ENCODE measurements around the gene IL17RC.

DNA sequence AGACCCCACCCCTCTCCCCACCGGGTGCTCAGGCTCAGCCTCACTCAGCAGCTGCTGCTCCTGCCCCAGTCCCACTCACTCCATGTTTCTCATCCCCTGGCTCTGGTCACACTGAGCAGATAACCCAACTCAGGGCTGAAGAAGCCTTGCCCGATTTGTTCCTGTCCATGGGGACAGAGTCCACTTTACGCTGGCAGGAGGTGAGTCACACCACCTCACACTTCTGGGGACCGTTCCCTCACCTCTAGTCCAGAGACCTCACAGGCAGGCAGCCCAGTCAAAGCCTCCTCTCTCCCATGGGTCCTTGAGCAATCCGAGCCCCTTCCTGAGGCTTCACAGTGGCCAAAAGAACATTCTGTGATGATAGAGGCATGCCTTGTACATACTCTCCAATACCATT is 38.2 kb upstream of the IL17RC start:
- TF ChIP-seq, protein P1, sequence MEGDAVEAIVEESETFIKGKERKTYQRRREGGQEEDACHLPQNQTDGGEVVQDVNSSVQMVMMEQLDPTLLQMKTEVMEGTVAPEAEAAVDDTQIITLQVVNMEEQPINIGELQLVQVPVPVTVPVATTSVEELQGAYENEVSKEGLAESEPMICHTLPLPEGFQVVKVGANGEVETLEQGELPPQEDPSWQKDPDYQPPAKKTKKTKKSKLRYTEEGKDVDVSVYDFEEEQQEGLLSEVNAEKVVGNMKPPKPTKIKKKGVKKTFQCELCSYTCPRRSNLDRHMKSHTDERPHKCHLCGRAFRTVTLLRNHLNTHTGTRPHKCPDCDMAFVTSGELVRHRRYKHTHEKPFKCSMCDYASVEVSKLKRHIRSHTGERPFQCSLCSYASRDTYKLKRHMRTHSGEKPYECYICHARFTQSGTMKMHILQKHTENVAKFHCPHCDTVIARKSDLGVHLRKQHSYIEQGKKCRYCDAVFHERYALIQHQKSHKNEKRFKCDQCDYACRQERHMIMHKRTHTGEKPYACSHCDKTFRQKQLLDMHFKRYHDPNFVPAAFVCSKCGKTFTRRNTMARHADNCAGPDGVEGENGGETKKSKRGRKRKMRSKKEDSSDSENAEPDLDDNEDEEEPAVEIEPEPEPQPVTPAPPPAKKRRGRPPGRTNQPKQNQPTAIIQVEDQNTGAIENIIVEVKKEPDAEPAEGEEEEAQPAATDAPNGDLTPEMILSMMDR (IDR thresholded peaks at IDR 0.05): no peak
- no peak for TF ChIP-seq POLR2A (IDR thresholded peaks at IDR 0.05)
